Activated CD8-positive, alpha-beta memory T cell treated with anti-CD3 and anti-CD28 coated beads for 4 hours (primary cell): ENCODE data around the gene FAM221B.

Experiments
- DNase-seq, 2 donors: peaks; one replicate each; pipeline ENCODE4 v3.0.0-alpha.2; 2020; ENCODE audit warnings: low read depth in 2 of 2

FAM221B gene

GRCh38 chr9:35820076-35820475, 8.5 kb downstream of the FAM221B start:
- DNase-seq, result no peak

- no peak for DNase-seq
Measured at GRCh38 chr9:35818341-35818740, 10.2 kb downstream of the FAM221B start.

GRCh38 chr9:35816708-35817107, 11.8 kb downstream of the FAM221B start:
- DNase-seq, result no peak

- DNase-seq, result peak; percentile 94 to 97
Measured at GRCh38 chr9:35814841-35815543, 13.5 kb downstream of the FAM221B start, which contains the start of gene HINT2. TSS of gene HINT2 (minus strand) at chr9:35815042. CDS start at chr9:35814979, 63 bp downstream.

- DNase-seq, result no peak
Measured at GRCh38 chr9:35814106-35814840, 14.3 kb downstream of the FAM221B start.

- no peak for DNase-seq
Measured at GRCh38 chr9:35813434-35814105, 15.0 kb downstream of the FAM221B start.

- peak; percentile 86 to 91 for DNase-seq
Measured at GRCh38 chr9:35812025-35812602, 16.4 kb downstream of the FAM221B start, which contains the start of gene SPAG8. TSS of gene SPAG8 (minus strand) at chr9:35812262. CDS start at chr9:35812147, 115 bp downstream.

GRCh38 chr9:35811381-35812024, 17.0 kb downstream of the FAM221B start:
- no peak for DNase-seq

- no peak for DNase-seq
Measured at GRCh38 chr9:35810122-35810521, 18.4 kb downstream of the FAM221B start.

GRCh38 chr9:35808433-35808832, 20.1 kb downstream of the FAM221B start:
- no peak for DNase-seq

GRCh38 chr9:35806101-35806500, 22.4 kb downstream of the FAM221B start:
- no peak for DNase-seq

- no peak for DNase-seq
Measured at GRCh38 chr9:35801328-35802128, 27.0 kb downstream of the FAM221B start.

- DNase-seq, result no peak
Measured at GRCh38 chr9:35800530-35800929, 28.0 kb downstream of the FAM221B start.

GRCh38 chr9:35798658-35799374, 29.7 kb downstream of the FAM221B start:
- DNase-seq, result no peak

- DNase-seq, result no peak
Measured at GRCh38 chr9:35797311-35798109, 31.0 kb downstream of the FAM221B start.

GRCh38 chr9:35795695-35796094, 32.8 kb downstream of the FAM221B start:
- DNase-seq, result no peak

- DNase-seq, result no peak
Measured at GRCh38 chr9:35793461-35793860, 35.1 kb downstream of the FAM221B start.

- DNase-seq, result no peak
Measured at GRCh38 chr9:35792826-35793225, 35.7 kb downstream of the FAM221B start.
